ENCODE measurements around the gene PIK3R4.
A peak's percentile ranks its signal among the peaks of the same experiment; 100 is the strongest.

The PIK3R4 gene

DNA sequence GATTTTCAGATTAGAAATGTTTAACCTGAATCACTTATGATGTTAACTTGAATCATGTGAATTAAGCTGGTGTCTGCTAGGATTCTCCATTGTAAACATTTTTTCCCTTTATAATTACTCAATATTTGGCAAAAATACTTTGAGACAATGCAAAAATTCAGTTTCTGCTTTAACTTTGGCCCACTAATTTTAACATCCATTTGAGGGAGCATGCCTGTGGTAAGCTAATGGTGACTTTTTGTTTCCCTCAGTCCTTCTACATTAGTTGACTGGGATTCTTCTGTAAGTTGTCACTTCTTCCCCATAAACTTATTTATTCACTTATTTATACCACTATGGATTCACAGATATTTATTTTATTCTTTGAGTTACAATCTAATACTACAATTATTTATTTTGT, 59.3 kb downstream of the PIK3R4 start:
- DNase-seq: no peak

GRCh38 chr3:130686833-130687232, 59.8 kb downstream of the PIK3R4 start:
- DNase-seq: no peak

GRCh38 chr3:130682131-130682530, 64.5 kb downstream of the PIK3R4 start:
- no peak for DNase-seq

DNA sequence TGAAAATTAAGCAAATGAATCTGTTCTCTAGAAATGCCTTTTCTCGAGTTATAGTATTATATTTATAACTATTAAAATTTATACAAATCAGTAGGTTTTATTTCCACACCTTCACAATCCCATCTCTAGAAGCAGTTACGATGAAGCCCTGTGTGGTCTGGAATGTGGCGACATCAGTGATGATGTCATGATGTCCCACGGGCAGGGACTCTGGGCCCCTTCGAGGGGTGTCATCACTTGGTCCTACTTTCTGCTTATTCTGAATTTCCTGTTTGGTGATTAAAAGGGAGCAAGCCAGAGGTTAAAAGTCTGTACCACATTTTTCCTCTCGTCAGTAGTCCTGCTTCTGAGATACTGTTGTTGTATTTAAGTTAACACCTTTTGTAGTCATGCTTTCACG, 67.4 kb downstream of the PIK3R4 start:
- no peak for DNase-seq

GRCh38 chr3:130677343-130677742, 69.3 kb downstream of the PIK3R4 start:
- no peak for DNase-seq

- DNase-seq: no peak
Measured at GRCh38 chr3:130671545-130672312, 74.9 kb downstream of the PIK3R4 start.

GRCh38 chr3:130669740-130670139, 76.9 kb downstream of the PIK3R4 start:
- DNase-seq: no peak

GRCh38 chr3:130663092-130663491, 83.5 kb downstream of the PIK3R4 start:
- no peak for DNase-seq

- DNase-seq: no peak
Measured at GRCh38 chr3:130662501-130662996, 84.1 kb downstream of the PIK3R4 start.

- no peak for DNase-seq
Measured at GRCh38 chr3:130661140-130661891, 85.3 kb downstream of the PIK3R4 start.

GRCh38 chr3:130659911-130660310, 86.7 kb downstream of the PIK3R4 start:
- DNase-seq: no peak

DNA sequence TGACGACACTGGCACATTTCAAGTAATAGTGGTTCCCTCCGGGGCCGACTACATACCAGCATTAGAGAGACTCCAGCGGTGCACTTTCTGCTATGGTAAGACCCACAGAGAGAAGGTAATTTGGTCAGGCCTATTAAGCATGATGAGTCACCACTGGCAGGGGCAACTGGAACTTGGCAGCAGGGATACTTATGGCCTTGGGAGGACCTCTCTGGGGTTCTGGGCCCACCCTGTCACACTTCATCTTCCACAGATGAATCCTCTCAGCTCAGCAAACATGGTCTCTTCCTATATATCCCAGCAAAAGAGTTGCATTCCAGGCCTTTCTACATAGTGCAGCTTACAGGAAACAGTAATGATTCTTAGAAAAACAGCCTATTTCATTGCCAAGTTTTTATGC, 88.0 kb downstream of the PIK3R4 start:
- no peak for DNase-seq

DNA sequence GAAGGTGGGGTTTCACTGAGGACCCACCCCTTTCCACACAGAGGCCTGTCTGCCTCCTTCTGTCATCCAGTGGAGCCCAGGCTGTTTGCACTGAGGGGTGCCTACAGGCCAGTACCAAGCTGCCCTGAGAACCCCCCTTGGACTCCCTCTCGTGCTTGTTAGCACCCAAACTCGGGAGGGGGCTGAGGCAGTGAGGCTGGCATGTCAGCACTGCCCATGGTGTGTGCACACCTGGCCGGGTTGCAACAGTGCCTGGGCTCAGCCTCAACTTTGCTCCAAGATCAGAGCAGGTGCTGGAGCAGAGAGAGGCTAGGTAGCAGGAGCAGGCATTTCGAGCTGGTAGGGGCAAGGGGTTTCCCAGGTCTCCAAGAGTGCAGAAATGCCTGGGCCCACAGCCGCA, 90.0 kb downstream of the PIK3R4 start:
- DNase-seq: no peak

DNA sequence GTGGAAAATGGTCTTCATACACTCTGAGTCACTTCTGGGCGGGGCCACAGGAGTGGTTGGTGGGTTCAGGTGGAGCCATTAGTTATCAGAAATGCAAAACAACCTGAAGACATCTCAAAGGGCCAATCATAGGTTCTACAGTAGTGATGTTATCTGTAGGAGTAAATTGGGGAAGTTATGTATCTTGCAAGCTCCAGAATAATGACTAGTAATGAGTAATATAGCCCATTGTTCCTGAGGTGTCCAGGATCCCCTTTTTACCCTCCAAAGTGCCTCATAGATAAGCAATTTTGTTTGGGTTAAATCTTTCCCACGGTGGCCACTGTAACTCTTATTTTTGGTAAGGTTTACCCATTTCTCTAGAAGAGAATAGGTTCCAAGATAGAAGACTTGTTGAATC, 91.7 kb downstream of the PIK3R4 start:
- peak; percentile 14 to 53 for DNase-seq

DNA sequence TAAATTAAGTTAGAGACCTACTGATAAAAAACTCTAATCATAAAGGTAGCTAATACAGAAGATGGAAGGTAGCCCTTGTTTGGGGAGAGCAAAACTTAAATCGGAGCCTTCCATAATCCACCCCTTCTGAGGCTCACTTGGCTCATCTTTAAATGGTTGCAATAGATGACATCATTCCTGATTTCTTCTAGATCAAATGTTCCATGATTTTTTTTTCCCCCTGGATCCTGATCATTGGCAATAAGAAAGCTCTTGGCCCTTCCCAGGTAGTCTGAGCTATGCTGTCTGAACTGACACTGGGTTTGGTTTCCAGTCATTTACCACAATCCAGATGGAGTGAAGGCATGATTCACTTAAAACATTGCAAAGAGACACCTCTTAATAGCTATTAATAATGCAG, 92.5 kb downstream of the PIK3R4 start:
- DNase-seq: no peak

DNA sequence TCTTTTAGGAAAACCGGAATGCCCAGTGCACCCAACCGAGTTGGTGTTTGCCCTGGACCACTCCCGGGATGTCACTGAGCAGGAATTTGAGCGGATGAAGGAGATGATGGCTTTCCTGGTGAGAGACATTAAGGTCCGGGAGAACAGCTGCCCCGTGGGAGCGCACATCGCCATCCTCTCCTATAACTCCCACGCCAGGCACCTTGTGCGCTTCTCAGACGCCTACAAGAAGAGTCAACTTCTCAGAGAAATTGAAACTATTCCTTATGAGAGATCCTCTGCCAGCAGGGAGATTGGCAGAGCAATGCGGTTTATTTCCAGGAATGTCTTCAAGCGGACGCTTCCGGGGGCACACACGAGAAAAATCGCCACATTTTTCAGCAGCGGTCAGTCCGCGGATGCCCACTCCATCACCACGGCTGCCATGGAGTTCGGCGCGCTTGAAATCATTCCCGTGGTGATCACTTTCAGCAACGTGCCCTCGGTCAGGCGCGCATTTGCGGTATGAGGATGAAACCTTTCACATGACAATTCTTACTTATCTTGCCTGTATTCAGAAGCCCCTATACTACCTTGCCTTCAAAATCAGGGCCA, 97.5 kb downstream of the PIK3R4 start:
- DNase-seq: no peak

GRCh38 chr3:130648293-130648692, 98.3 kb downstream of the PIK3R4 start:
- DNase-seq: no peak

DNA sequence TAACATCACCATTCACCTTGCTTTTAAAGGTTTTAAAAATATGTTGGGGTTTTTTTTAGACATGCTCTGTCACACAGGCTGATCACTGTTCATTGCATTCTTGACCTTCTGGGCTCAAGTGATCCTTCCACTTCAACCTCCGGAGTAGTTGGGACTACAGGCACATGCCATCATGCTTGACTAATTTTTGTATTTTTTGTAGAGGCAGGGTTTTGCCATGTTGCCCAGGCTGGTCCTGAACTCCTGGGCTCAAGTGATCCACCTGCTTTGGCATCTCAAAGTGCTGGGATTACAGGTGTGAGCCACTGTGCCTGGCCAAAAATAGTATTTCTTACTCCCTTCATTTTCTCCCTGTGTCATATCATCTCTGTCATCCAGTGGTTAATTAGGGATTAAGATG, 101.4 kb downstream of the PIK3R4 start:
- DNase-seq: no peak

- DNase-seq: no peak
Measured at GRCh38 chr3:130644628-130645253, 101.9 kb downstream of the PIK3R4 start.

GRCh38 chr3:130640027-130640426, 106.6 kb downstream of the PIK3R4 start:
- no peak for DNase-seq

DNA sequence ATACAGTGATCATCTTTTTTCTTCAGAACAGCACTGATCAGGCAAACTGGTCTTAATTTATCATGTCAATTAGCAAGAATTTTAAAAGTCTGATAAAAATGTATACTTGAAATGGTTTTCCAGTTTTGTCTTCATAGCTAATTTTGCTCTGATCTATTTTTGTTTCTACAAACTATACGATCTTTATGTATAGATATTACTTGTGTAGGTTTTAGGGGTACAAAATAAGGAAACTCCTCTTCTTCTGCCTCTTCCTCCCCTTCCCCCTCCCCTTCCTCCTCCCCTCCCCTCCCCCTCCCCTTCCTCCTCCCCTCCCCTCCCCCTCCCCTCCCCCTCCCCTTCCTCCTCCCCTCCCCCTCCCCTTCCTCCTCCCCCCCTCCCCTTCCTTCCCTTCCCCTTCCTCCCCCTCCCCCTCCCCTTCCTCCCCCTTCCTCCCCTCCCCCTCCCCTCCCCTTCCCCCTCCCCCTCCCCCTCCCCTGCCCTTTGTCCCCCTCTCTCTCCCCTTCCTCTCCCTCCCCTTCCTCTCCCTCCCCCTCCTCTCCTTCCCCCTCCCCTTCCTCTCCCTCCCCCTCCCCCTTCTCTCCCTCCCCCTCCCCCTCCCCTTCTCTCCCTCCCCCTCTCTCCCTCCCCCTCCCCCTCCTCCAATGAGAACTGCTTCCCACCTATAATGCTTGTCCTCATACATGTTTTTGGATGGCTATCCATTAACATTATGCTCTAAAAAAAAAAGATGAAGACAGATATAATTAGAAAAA, 110.0 kb downstream of the PIK3R4 start:
- no peak for DNase-seq

GRCh38 chr3:130635978-130636377, 110.7 kb downstream of the PIK3R4 start:
- no peak for DNase-seq

- no peak for DNase-seq
Measured at GRCh38 chr3:130635285-130635684, 111.3 kb downstream of the PIK3R4 start.

Measured in inflammatory macrophage treated with lipopolysaccharide for 1 hour (primary cell).